GM12878 (cell line): ENCODE data around the gene EFTUD2. TPM values are rescaled to one million over a fixed set of nuclear protein-coding genes. Genes with fewer than 3 reads are reported as not detected.

Experiments
- ATAC-seq: fragments of 200-7000 bp; cut with Tn5 transposase; 3 replicates; pipeline ENCODE4 v1.9.1; 2020; ENCODE audit warnings: mild to moderate bottlenecking, moderate library complexity
- BruUV-seq: library from RNA; stranded (reverse); fragments of 400-500 nt; replicated peaks from 2 replicates; lab custom pipeline; 2021; lab: Mats Ljungman, UMichigan
- CTCF ChIA-PET: fragments of 300-600 bp; sonication (Branson Sonifier 250); formaldehyde crosslinking; extraction: SDS; loops from one replicate; lab custom pipeline; 2021; ENCODE audit warnings: inconsistent platforms; lab: Yijun Ruan, JAX
- POLR2A ChIA-PET: fragments of 350-600 bp; formaldehyde crosslinking; extraction: SDS; loops from one replicate; lab custom pipeline; 2021; ENCODE audit warnings: inconsistent platforms; lab: Charles Lee
- RAD21 ChIA-PET: fragments of 300-600 bp; sonication (Branson Sonifier 250); formaldehyde crosslinking; loops from one replicate; lab custom pipeline; 2023; ENCODE audit warnings: antibody characterized with exemption; ENCODE audit not compliant: unreplicated experiment; lab: Charles Lee
- SMC1A ChIA-PET: fragments of 300-600 bp; sonication (Branson Sonifier 250); formaldehyde crosslinking; loops from one replicate; lab custom pipeline; 2023; ENCODE audit not compliant: unreplicated experiment, uncharacterized antibody; lab: Charles Lee
- DNase-seq: peaks from one replicate; pipeline ENCODE4 v3.0.0-alpha.2; 2011; ENCODE audit warnings: low read depth, low spot score
- FAIRE-seq: peaks from 3 replicates; lab custom pipeline; 2011; peaks lifted over from hg19 to GRCh38; lab: Jason Lieb, UNC
- H2AFZ ChIP-seq: 2 replicates; pipeline ENCODE4 v1.6.0; 2011; ENCODE audit warnings: low read depth, low read length, control low read depth; ENCODE audit not compliant: control insufficient read depth
- H3K27ac ChIP-seq: 2 replicates; pipeline ENCODE4 v1.5.1; 2011; ENCODE audit warnings: control low read depth; ENCODE audit not compliant: control insufficient read depth, insufficient read depth
- H3K27me3 ChIP-seq, 2 experiments: replicated peaks in 1 of 2; 2 replicates each; pipeline versions ENCODE4 v1.6.0 to v1.6.1; 2011; ENCODE audit warnings: low read length in 1 of 2; ENCODE audit not compliant: control insufficient read depth in 2 of 2, insufficient read depth in 2 of 2
- H3K36me3 ChIP-seq, 2 experiments: 2 replicates each; pipeline ENCODE4 v1.5.1; 2011; ENCODE audit warnings: low read length in 1 of 2; ENCODE audit not compliant: control insufficient read depth in 2 of 2, insufficient read depth in 2 of 2
- H3K4me1 ChIP-seq: 2 replicates; pipeline ENCODE4 v1.6.1; 2011; ENCODE audit warnings: mild to moderate bottlenecking, low read length, moderate library complexity, mixed read lengths; ENCODE audit not compliant: control insufficient read depth, insufficient read depth
- H3K4me2 ChIP-seq: 2 replicates; pipeline ENCODE4 v1.6.0; 2011; ENCODE audit warnings: control low read depth; ENCODE audit not compliant: control insufficient read depth, insufficient read depth
- H3K4me3 ChIP-seq: fragments of 200-600 bp; sonication (generic); 2 replicates; pipeline ENCODE4 v1.5.1; 2016
- H3K79me2 ChIP-seq: 2 replicates; pipeline ENCODE4 v1.6.0; 2011; ENCODE audit warnings: low read length; ENCODE audit not compliant: control insufficient read depth, insufficient read depth
- H3K9ac ChIP-seq: 2 replicates; pipeline ENCODE4 v1.8.0; 2011; ENCODE audit warnings: low read length, control low read depth, mixed read lengths; ENCODE audit not compliant: control insufficient read depth, insufficient read depth
- H3K9me3 ChIP-seq: replicated peaks from 3 replicates; pipeline ENCODE4 v1.5.1; 2011; ENCODE audit warnings: mild to moderate bottlenecking, low read length; ENCODE audit not compliant: control insufficient read depth, insufficient read depth
- H4K20me1 ChIP-seq: 2 replicates; pipeline ENCODE4 v1.6.0; 2011; ENCODE audit not compliant: control insufficient read depth, insufficient read depth
- ASH2L ChIP-seq: fragments of 300-600, 200-600 bp; sonication (generic); IDR thresholded peaks from 2 replicates; pipeline ENCODE4 v1.6.1; 2017; ENCODE audit warnings: low read depth, mild to moderate bottlenecking, borderline replicate concordance
- ATF2 ChIP-seq: IDR thresholded peaks from 2 replicates; pipeline ENCODE4 v1.6.1; 2012; ENCODE audit warnings: low read length, inconsistent platforms
- ATF7 ChIP-seq: fragments of 450-650 bp; IDR thresholded peaks from 2 replicates; pipeline ENCODE4 v1.6.1; 2016; ENCODE audit warnings: low read depth, mild to moderate bottlenecking
- CBFB ChIP-seq: IDR thresholded peaks from 2 replicates; pipeline ENCODE4 v1.6.1; 2016; ENCODE audit warnings: antibody characterized with exemption, low read depth
- MEF2B ChIP-seq: fragments of 450-650 bp; IDR thresholded peaks from 2 replicates; pipeline ENCODE4 v1.6.1; 2018; ENCODE audit warnings: mild to moderate bottlenecking, moderate library complexity; ENCODE audit not compliant: partially characterized antibody, poor library complexity, severe bottlenecking
- MTA2 ChIP-seq: fragments of 450-650 bp; IDR thresholded peaks from 2 replicates; pipeline ENCODE4 v1.6.1; 2016; ENCODE audit warnings: low read depth, mild to moderate bottlenecking, moderate library complexity
- MXI1 ChIP-seq: fragments of 150-350 bp; IDR thresholded peaks from 2 replicates; pipeline ENCODE4 v1.6.1; 2011; ENCODE audit warnings: low read depth, mild to moderate bottlenecking, inconsistent platforms, low read length, improper control_type of control experiment
- PML ChIP-seq: IDR thresholded peaks from 2 replicates; pipeline ENCODE4 v1.6.1; 2012; ENCODE audit warnings: low read length, inconsistent platforms
- RAD21 ChIP-seq: IDR thresholded peaks from 2 replicates; pipeline ENCODE4 v1.6.1; 2011; ENCODE audit warnings: mild to moderate bottlenecking, low read depth, low read length, moderate library complexity; ENCODE audit not compliant: insufficient read depth
- SMC3 ChIP-seq: IDR thresholded peaks from 2 replicates; pipeline ENCODE4 v1.6.1; 2011; ENCODE audit warnings: low read length, improper control_type of control experiment, borderline replicate concordance
- TCF12 ChIP-seq: IDR thresholded peaks from 2 replicates; pipeline ENCODE4 v1.6.1; 2011; ENCODE audit warnings: low read depth, mild to moderate bottlenecking, low read length
- ZZZ3 ChIP-seq: IDR thresholded peaks from 2 replicates; pipeline ENCODE4 v1.6.1; 2011; ENCODE audit warnings: low read depth; ENCODE audit not compliant: control insufficient read depth, insufficient read length
- WGBS: methylation state at CpG from one replicate; pipeline ENCODE4 v1.1.6; 2016; ENCODE audit warnings: low lambda C conversion rate; ENCODE audit not compliant: insufficient replicate concordance, insufficient coverage; ENCODE audit errors: missing lambda C conversion rate; 5-methylcytosine and 5-hydroxymethylcytosine counted together
- in situ Hi-C: fragments of 300-500 bp; cut with MboI; formaldehyde crosslinking; loops from 9 replicates; pipeline ENCODE4 v1.14.3; 2018; ENCODE audit warnings: mixed read lengths
- intact Hi-C: fragments of 100-400 bp; cut with micrococcal nuclease; formaldehyde crosslinking; loops from one replicate; pipeline ENCODE4 v1.14.2; 2022; ENCODE audit not compliant: unreplicated experiment
- polyA plus RNA-seq, 11 experiments: library from polyadenylated mRNA; depleted of rRNA in 4 of 11; unstranded in 6 of 11; stranded (reverse) in 5 of 11; fragments of >200 nt; fragmentation: Nextera tagmentation in 4 of 11; fragmentation: Illumina TruSeq in 1 of 11; extraction: Ambion mirVana in 4 of 11; extraction: Trizol in 1 of 11; gene quantifications; 1 replicate in 1 of 11; 2 replicates in 10 of 11; pipeline versions ENCODE4 v1.2.1 to v1.2.3, GENCODE V29; 2011 to 2016; ENCODE audit warnings: inconsistent platforms in 2 of 11, missing spikeins in 2 of 11, low read depth in 1 of 11
- total RNA-seq, 4 experiments: library from RNA; depleted of rRNA in 3 of 4; stranded (reverse); fragments of >200 nt in 3 of 4; fragmentation: Illumina TruSeq in 1 of 4; extraction: Trizol in 1 of 4; gene quantifications; 2 replicates each; pipeline versions ENCODE4 v1.2.1 to v1.2.3, GENCODE V29; 2013 to 2021
- TF ChIP-seq, protein P1 (sequence below): IDR thresholded peaks from 2 replicates; pipeline ENCODE4 v1.6.1; 2012; ENCODE audit warnings: improper control_type of control experiment, low read depth, low read length; ENCODE audit not compliant: insufficient replicate concordance
- TF ChIP-seq, protein P2 (sequence below): IDR thresholded peaks from 2 replicates; pipeline ENCODE4 v1.6.1; 2012; ENCODE audit warnings: mild to moderate bottlenecking, low read depth, low read length

Gene EFTUD2
- total and polyA plus RNA-seq, 10 of the 15 experiments (the other 5 are each of a cell fraction or from before 2014, with no cell fraction given): 33.0 to 198 (median 126) TPM

DNA sequence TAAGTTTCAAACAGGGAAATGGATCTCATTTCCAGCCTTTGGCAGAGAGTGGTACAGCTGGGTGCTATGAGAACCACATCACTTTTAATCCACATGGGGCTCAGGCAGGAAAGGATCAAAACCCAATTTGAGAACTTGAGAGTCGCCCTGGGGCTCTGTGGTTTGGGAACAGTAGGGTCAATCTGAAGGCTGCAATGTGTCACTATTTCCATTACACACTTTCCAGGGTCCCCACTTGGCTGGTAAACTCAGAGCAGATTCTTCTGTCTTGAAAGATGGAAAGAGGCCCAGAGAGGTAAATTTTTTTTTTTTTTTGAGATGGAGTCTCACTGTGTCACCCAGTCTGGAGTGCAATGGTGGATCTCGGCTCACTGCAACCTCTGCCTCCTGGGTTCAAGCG lies 58.3 kb downstream of the EFTUD2 start (continued):
- TF ChIP-seq, protein P1, sequence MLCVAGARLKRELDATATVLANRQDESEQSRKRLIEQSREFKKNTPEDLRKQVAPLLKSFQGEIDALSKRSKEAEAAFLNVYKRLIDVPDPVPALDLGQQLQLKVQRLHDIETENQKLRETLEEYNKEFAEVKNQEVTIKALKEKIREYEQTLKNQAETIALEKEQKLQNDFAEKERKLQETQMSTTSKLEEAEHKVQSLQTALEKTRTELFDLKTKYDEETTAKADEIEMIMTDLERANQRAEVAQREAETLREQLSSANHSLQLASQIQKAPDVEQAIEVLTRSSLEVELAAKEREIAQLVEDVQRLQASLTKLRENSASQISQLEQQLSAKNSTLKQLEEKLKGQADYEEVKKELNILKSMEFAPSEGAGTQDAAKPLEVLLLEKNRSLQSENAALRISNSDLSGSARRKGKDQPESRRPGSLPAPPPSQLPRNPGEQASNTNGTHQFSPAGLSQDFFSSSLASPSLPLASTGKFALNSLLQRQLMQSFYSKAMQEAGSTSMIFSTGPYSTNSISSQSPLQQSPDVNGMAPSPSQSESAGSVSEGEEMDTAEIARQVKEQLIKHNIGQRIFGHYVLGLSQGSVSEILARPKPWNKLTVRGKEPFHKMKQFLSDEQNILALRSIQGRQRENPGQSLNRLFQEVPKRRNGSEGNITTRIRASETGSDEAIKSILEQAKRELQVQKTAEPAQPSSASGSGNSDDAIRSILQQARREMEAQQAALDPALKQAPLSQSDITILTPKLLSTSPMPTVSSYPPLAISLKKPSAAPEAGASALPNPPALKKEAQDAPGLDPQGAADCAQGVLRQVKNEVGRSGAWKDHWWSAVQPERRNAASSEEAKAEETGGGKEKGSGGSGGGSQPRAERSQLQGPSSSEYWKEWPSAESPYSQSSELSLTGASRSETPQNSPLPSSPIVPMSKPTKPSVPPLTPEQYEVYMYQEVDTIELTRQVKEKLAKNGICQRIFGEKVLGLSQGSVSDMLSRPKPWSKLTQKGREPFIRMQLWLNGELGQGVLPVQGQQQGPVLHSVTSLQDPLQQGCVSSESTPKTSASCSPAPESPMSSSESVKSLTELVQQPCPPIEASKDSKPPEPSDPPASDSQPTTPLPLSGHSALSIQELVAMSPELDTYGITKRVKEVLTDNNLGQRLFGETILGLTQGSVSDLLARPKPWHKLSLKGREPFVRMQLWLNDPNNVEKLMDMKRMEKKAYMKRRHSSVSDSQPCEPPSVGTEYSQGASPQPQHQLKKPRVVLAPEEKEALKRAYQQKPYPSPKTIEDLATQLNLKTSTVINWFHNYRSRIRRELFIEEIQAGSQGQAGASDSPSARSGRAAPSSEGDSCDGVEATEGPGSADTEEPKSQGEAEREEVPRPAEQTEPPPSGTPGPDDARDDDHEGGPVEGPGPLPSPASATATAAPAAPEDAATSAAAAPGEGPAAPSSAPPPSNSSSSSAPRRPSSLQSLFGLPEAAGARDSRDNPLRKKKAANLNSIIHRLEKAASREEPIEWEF: no peak
- TF ChIP-seq ZZZ3 (no peak), ASH2L (no peak)

- no peaks in the 10 kb centered on the region for H3K36me3 ChIP-seq
- H3K27me3 ChIP-seq: no peaks in the 10 kb centered on the region
- no peak overlapping the region for H3K9ac ChIP-seq
- no peak overlapping the region for H3K4me2 ChIP-seq
- FAIRE-seq (no peak), DNase-seq (no peak), ATAC-seq (no peak)
- intact Hi-C loops: no loop called here
- H3K9me3 ChIP-seq: no peaks in the 10 kb centered on the region
- no peak overlapping the region for H3K4me3 ChIP-seq
- H3K4me1 ChIP-seq: no peaks in the 10 kb centered on the region
- POLR2A ChIA-PET: no interaction called here
- 62% methylated on average over 4 of the region's 4 CpGs for WGBS
- SMC1A ChIA-PET: no interaction called here
- no TSS peak for BruUV-seq
- in situ Hi-C loops: no loop called here
- RAD21 ChIA-PET: no interaction called here
- H4K20me1 ChIP-seq: no peaks in the 10 kb centered on the region
- H2AFZ ChIP-seq: no peak overlapping the region
- no peaks in the 10 kb centered on the region for H3K79me2 ChIP-seq
- CTCF ChIA-PET: interaction anchor here (0.8 to 1.7 kb wide), 2 partner anchors 61 to 63 kb away, joined by 4 to 5 read pairs; no protein-coding TSS in a partner anchor
- H3K27ac ChIP-seq: no peak overlapping the region
- TF ChIP-seq ATF2: no peak
- TF ChIP-seq CBFB: no peak
- no peak for TF ChIP-seq RAD21
- no peak for TF ChIP-seq SMC3
- TF ChIP-seq PML: no peak
- no peak for TF ChIP-seq TCF12
- TF ChIP-seq ATF7: no peak
- TF ChIP-seq MEF2B: no peak
- no peak for TF ChIP-seq MTA2
- TF ChIP-seq, protein P2, sequence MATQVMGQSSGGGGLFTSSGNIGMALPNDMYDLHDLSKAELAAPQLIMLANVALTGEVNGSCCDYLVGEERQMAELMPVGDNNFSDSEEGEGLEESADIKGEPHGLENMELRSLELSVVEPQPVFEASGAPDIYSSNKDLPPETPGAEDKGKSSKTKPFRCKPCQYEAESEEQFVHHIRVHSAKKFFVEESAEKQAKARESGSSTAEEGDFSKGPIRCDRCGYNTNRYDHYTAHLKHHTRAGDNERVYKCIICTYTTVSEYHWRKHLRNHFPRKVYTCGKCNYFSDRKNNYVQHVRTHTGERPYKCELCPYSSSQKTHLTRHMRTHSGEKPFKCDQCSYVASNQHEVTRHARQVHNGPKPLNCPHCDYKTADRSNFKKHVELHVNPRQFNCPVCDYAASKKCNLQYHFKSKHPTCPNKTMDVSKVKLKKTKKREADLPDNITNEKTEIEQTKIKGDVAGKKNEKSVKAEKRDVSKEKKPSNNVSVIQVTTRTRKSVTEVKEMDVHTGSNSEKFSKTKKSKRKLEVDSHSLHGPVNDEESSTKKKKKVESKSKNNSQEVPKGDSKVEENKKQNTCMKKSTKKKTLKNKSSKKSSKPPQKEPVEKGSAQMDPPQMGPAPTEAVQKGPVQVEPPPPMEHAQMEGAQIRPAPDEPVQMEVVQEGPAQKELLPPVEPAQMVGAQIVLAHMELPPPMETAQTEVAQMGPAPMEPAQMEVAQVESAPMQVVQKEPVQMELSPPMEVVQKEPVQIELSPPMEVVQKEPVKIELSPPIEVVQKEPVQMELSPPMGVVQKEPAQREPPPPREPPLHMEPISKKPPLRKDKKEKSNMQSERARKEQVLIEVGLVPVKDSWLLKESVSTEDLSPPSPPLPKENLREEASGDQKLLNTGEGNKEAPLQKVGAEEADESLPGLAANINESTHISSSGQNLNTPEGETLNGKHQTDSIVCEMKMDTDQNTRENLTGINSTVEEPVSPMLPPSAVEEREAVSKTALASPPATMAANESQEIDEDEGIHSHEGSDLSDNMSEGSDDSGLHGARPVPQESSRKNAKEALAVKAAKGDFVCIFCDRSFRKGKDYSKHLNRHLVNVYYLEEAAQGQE: no peak
- no peak for TF ChIP-seq MXI1
These were observed 59.0 kb downstream of the EFTUD2 start for GRCh38 chr17:44840274-44840673.
